IMR-90 (cell line): ENCODE data around the gene PPP1R9A. TPM values are rescaled to one million over a fixed set of nuclear protein-coding genes. Genes with fewer than 3 reads are reported as not detected.

Experiments used
- ATAC-seq: fragments of 200-7000 bp; cut with Tn5 transposase; 2 replicates; pipeline ENCODE4 v1.9.1; 2020; ENCODE audit warnings: low read depth, mild to moderate bottlenecking, moderate library complexity
- BruUV-seq: library from RNA; stranded (reverse); fragments of 400-500 nt; replicated peaks from 2 replicates; lab custom pipeline; 2021; lab: Mats Ljungman, UMichigan
- CTCF ChIA-PET: fragments of 300-600 bp; formaldehyde crosslinking; extraction: SDS; loops from one replicate; lab custom pipeline; 2021; ENCODE audit warnings: antibody characterized with exemption; lab: Yijun Ruan, JAX
- POLR2A ChIA-PET: fragments of 300-600 bp; sonication (Branson Sonifier 250); formaldehyde crosslinking; loops from one replicate; lab custom pipeline; 2022; ENCODE audit warnings: antibody characterized with exemption; ENCODE audit not compliant: unreplicated experiment; lab: Charles Lee
- DNase-seq: peaks from one replicate; pipeline ENCODE4 v3.0.0; 2013
- H2AFZ ChIP-seq: replicated peaks from 2 replicates; pipeline ENCODE3; 2013; ENCODE audit warnings: low read length, mild to moderate bottlenecking; ENCODE audit not compliant: poor library complexity
- H2AK5ac ChIP-seq: 2 replicates; pipeline ENCODE4 v1.6.1; 2013; ENCODE audit warnings: low read depth, low read length, inconsistent platforms
- H2AK9ac ChIP-seq: replicated peaks from 2 replicates; pipeline ENCODE3; 2013; ENCODE audit warnings: mild to moderate bottlenecking, low read depth, low read length, moderate library complexity; ENCODE audit not compliant: poor library complexity
- H2BK120ac ChIP-seq: 2 replicates; pipeline ENCODE4 v1.6.1; 2013; ENCODE audit warnings: low read depth, low read length, inconsistent platforms
- H2BK15ac ChIP-seq: 3 replicates; pipeline ENCODE4 v1.6.1; 2013; ENCODE audit warnings: low read depth, low read length, inconsistent platforms
- H2BK20ac ChIP-seq: 2 replicates; pipeline ENCODE4 v1.6.1; 2013; ENCODE audit warnings: low read depth, mild to moderate bottlenecking, inconsistent platforms, low read length, moderate library complexity
- H2BK5ac ChIP-seq: 2 replicates; pipeline ENCODE4 v1.6.1; 2013; ENCODE audit warnings: mild to moderate bottlenecking, low read depth, low read length, inconsistent platforms; ENCODE audit not compliant: poor library complexity, severe bottlenecking
- H3K14ac ChIP-seq: replicated peaks from 2 replicates; pipeline ENCODE4 v1.6.1; 2013; ENCODE audit warnings: low read depth, low read length, inconsistent platforms
- H3K18ac ChIP-seq: 2 replicates; pipeline ENCODE4 v1.6.1; 2013; ENCODE audit warnings: low read depth, low read length, control low read depth
- H3K23ac ChIP-seq: 2 replicates; pipeline ENCODE4 v1.6.1; 2013; ENCODE audit warnings: low read depth, low read length, inconsistent platforms
- H3K27ac ChIP-seq: 2 replicates; pipeline ENCODE4 v1.5.1; 2013; ENCODE audit warnings: mild to moderate bottlenecking, control low read depth, low read length; ENCODE audit not compliant: insufficient read depth
- H3K27me3 ChIP-seq: 2 replicates; pipeline ENCODE4 v1.6.1; 2013; ENCODE audit warnings: low read length; ENCODE audit not compliant: control insufficient read depth, insufficient read depth
- H3K36me3 ChIP-seq: 2 replicates; pipeline ENCODE4 v1.6.1; 2013; ENCODE audit warnings: low read length, mixed read lengths; ENCODE audit not compliant: control insufficient read depth, insufficient read depth
- H3K4ac ChIP-seq: 2 replicates; pipeline ENCODE4 v1.6.1; 2013; ENCODE audit warnings: low read depth, low read length, inconsistent platforms
- H3K4me1 ChIP-seq: 2 replicates; pipeline ENCODE4 v1.6.1; 2013; ENCODE audit warnings: low read length, mixed read lengths; ENCODE audit not compliant: control insufficient read depth, insufficient read depth
- H3K4me2 ChIP-seq: 2 replicates; pipeline ENCODE4 v1.6.1; 2013; ENCODE audit warnings: low read depth, mild to moderate bottlenecking, control low read depth, low read length, moderate library complexity
- H3K4me3 ChIP-seq: 2 replicates; pipeline ENCODE4 v1.5.1; 2013; ENCODE audit warnings: low read depth, mild to moderate bottlenecking, control low read depth, low read length, moderate library complexity; ENCODE audit not compliant: insufficient read depth
- H3K56ac ChIP-seq: 2 replicates; pipeline ENCODE4 v1.6.1; 2013; ENCODE audit warnings: low read length, inconsistent platforms; ENCODE audit not compliant: insufficient read depth; ENCODE audit errors: extremely low read depth
- H3K79me1 ChIP-seq, 2 experiments: 2 replicates each; pipeline ENCODE4 v1.6.1; 2013; ENCODE audit warnings: low read length in 2 of 2, inconsistent platforms in 1 of 2, low read depth in 1 of 2
- H3K9ac ChIP-seq: 2 replicates; pipeline ENCODE4 v1.6.1; 2013; ENCODE audit warnings: low read depth, low read length, control low read depth
- H3K9me1 ChIP-seq: 2 replicates; pipeline ENCODE4 v1.6.1; 2013; ENCODE audit warnings: low read length, inconsistent platforms; ENCODE audit not compliant: insufficient read depth
- H3K9me3 ChIP-seq: 2 replicates; pipeline ENCODE4 v1.6.1; 2013; ENCODE audit warnings: low read length; ENCODE audit not compliant: control insufficient read depth, insufficient read depth
- H4K20me1 ChIP-seq: 2 replicates; pipeline ENCODE4 v1.6.1; 2013; ENCODE audit warnings: low read length, inconsistent platforms; ENCODE audit not compliant: insufficient read depth
- H4K5ac ChIP-seq: 2 replicates; pipeline ENCODE4 v1.6.1; 2013; ENCODE audit warnings: mild to moderate bottlenecking, low read depth, low read length, control low read depth
- H4K8ac ChIP-seq, 2 experiments: 2 replicates each; pipeline ENCODE4 v1.6.1; 2013; ENCODE audit warnings: low read depth in 2 of 2, low read length in 2 of 2, control low read depth in 1 of 2, inconsistent platforms in 1 of 2
- H4K91ac ChIP-seq: 2 replicates; pipeline ENCODE4 v1.6.1; 2013; ENCODE audit warnings: low read depth, low read length, inconsistent platforms; ENCODE audit not compliant: insufficient read depth
- CEBPB ChIP-seq: IDR thresholded peaks from 2 replicates; pipeline ENCODE4 v1.6.1; 2012; ENCODE audit warnings: low read depth, low read length, improper control_type of control experiment
- RAD21 ChIP-seq: IDR thresholded peaks from 2 replicates; pipeline ENCODE4 v1.6.1; 2012; ENCODE audit warnings: low read length, improper control_type of control experiment
- RFX5 ChIP-seq: IDR thresholded peaks from 2 replicates; pipeline ENCODE4 v1.8.0; 2012; ENCODE audit warnings: low read depth, mild to moderate bottlenecking, low read length, moderate library complexity
- USF2 ChIP-seq: fragments of 150-350 bp; IDR thresholded peaks from 2 replicates; pipeline ENCODE4 v1.6.1; 2017; ENCODE audit warnings: mild to moderate bottlenecking, antibody characterized with exemption, low read length, low read depth
- WGBS, 2 experiments: methylation state at CpG; one replicate each; pipeline versions ENCODE4 v1.1.5 to v1.1.7; 2013; ENCODE audit warnings: missing lambda C conversion rate in 2 of 2; ENCODE audit not compliant: insufficient read length in 1 of 2; ENCODE audit errors: extremely low coverage in 2 of 2; 5-methylcytosine and 5-hydroxymethylcytosine counted together
- dilution Hi-C: fragments of 300-500 bp; cut with HindIII; formaldehyde crosslinking; loops from one replicate; pipeline ENCODE4 v1.14.3; 2018; ENCODE audit warnings: low sequenced_read_pairs; ENCODE audit not compliant: unreplicated experiment
- in situ Hi-C: fragments of 300-500 bp; cut with MboI; formaldehyde crosslinking; loops from 3 replicates; pipeline ENCODE4 v1.14.3; 2019; ENCODE audit warnings: low sequenced_read_pairs, inconsistent platforms, mixed read lengths
- intact Hi-C: fragments of 100-400 bp; cut with micrococcal nuclease; formaldehyde crosslinking; loops from 2 replicates; pipeline ENCODE4 v1.10.0; 2022
- polyA plus RNA-seq, 3 experiments: library from polyadenylated mRNA; depleted of rRNA; stranded (reverse); fragments of >200 nt; gene quantifications; 2 replicates each; pipeline ENCODE4 v1.2.3, GENCODE V29; 2012; ENCODE audit warnings: low replicate concordance in 1 of 3
- total RNA-seq: library from RNA; depleted of rRNA; stranded (reverse); fragments of >200 nt; gene quantifications from 2 replicates; pipeline ENCODE4 v1.2.3, GENCODE V29; 2012

PPP1R9A gene
- total and polyA plus RNA-seq, 2 of the 4 experiments (the other 2 are of a cell fraction): not detected

- intact Hi-C loops (no loop called here), dilution Hi-C loops (no loop called here), in situ Hi-C loops (no loop called here)
- Histone ChIP-seq H2BK5ac (no peak overlapping the region), H2AK5ac (no peak overlapping the region), H3K23ac (no peak overlapping the region), H3K79me1 (no peaks in the 10 kb centered on the region), H3K4me3 (no peak overlapping the region), H2BK15ac (no peak overlapping the region), H3K18ac (no peak overlapping the region), H3K4ac (no peak overlapping the region), H3K4me2 (no peak overlapping the region), H4K8ac (no peak overlapping the region), H3K4me1 (no peaks in the 10 kb centered on the region), H2BK120ac (no peak overlapping the region), H3K9me1 (no peaks in the 10 kb centered on the region), H3K27ac (no peak overlapping the region), H3K27me3 (no peaks in the 10 kb centered on the region; the same call in 1 of the 2 replicates), H2AK9ac (no peak overlapping the region), H3K14ac (no peak overlapping the region), H4K20me1 (no peaks in the 10 kb centered on the region), H4K91ac (no peak overlapping the region), H3K56ac (no peak overlapping the region), H3K9ac (no peak overlapping the region), H2BK20ac (no peak overlapping the region), H2AFZ (no peak overlapping the region), H3K36me3 (no peaks in the 10 kb centered on the region), H3K9me3 (no peaks in the 10 kb centered on the region), H4K5ac (no peak overlapping the region)
- WGBS, 2 experiments: no CpG with 5 or more reads among the region's 2 CpGs
- no peak for TF ChIP-seq USF2
- TF ChIP-seq RAD21: no peak
- no peak for TF ChIP-seq CEBPB
- no peak for TF ChIP-seq RFX5
- POLR2A ChIA-PET: no interaction called here
- BruUV-seq: no TSS peak
- DNase-seq (no peak), ATAC-seq (no peak)
- CTCF ChIA-PET: no interaction called here
Measured at GRCh38 chr7:95219721-95220120, 312.3 kb downstream of the PPP1R9A start.
